CD4-positive, alpha-beta T cell treated with Interleukin-17A for 1 hour (primary cell): ENCODE data around the gene HOXB7.

Experiments used
- DNase-seq: peaks from one replicate; pipeline ENCODE4 v3.0.0-alpha.2; 2020

HOXB7 gene

GRCh38 chr17:48610282-48611211, at the start of gene HOXB7:
TSS of gene HOXB7 (minus strand) at chr17:48611017. CDS start at chr17:48610918, 99 bp downstream.
- peak; percentile 64 for DNase-seq

- DNase-seq = no peak
These were observed 45.1 kb upstream of the HOXB7 start for GRCh38 chr17:48655913-48656312.

GRCh38 chr17:48649741-48650140, 38.9 kb upstream of the HOXB7 start:
- no peak for DNase-seq

- no peak for DNase-seq
These were observed 37.1 kb upstream of the HOXB7 start for GRCh38 chr17:48647963-48648245.

- peak; percentile 18 for DNase-seq
These were observed 36.5 kb upstream of the HOXB7 start for GRCh38 chr17:48647103-48647962.

GRCh38 chr17:48646183-48647102, 35.6 kb upstream of the HOXB7 start:
- DNase-seq = peak; percentile 40

- DNase-seq = no peak
These were observed 34.9 kb upstream of the HOXB7 start for GRCh38 chr17:48645639-48646182.

GRCh38 chr17:48644910-48645557, 34.2 kb upstream of the HOXB7 start:
- DNase-seq = no peak

GRCh38 chr17:48644159-48644558, 33.3 kb upstream of the HOXB7 start:
- DNase-seq = no peak

GRCh38 chr17:48643697-48644012, 32.8 kb upstream of the HOXB7 start:
- DNase-seq = no peak

GRCh38 chr17:48642843-48643696, 32.3 kb upstream of the HOXB7 start:
- no peak for DNase-seq

GRCh38 chr17:48642059-48642842, 31.4 kb upstream of the HOXB7 start:
- no peak for DNase-seq

- DNase-seq = no peak
These were observed 30.8 kb upstream of the HOXB7 start for GRCh38 chr17:48641541-48642058.

- no peak for DNase-seq
These were observed 30.0 kb upstream of the HOXB7 start for GRCh38 chr17:48640858-48641180.

GRCh38 chr17:48639982-48640857, 29.4 kb upstream of the HOXB7 start:
- no peak for DNase-seq

GRCh38 chr17:48639136-48639535, 28.3 kb upstream of the HOXB7 start:
- DNase-seq = no peak

GRCh38 chr17:48637323-48638260, 26.8 kb upstream of the HOXB7 start:
- DNase-seq = no peak
